K562 (cell line): ENCODE results near the gene TNIP2. TPM values are rescaled to one million over a fixed set of nuclear protein-coding genes. Genes with fewer than 3 reads are reported as not detected.

Source experiments
- ATAC-seq: fragments of 200-7000 bp; cut with Tn5 transposase; 3 replicates; pipeline ENCODE4 v1.9.1; 2020; ENCODE audit warnings: moderate library complexity
- BruUV-seq: library from RNA; stranded (reverse); fragments of 400-500 nt; replicated peaks from 2 replicates; lab custom pipeline; 2021; lab: Mats Ljungman, UMichigan
- CTCF ChIA-PET: fragments of 300-600 bp; formaldehyde crosslinking; extraction: SDS; loops from one replicate; lab custom pipeline; 2021; ENCODE audit warnings: low intra/inter-chr PET ratio; lab: Yijun Ruan, JAX
- POLR2A ChIA-PET: fragments of 300-600, 350-650 bp; sonication (Branson Sonifier 250); formaldehyde crosslinking; extraction: SDS; loops from one replicate; lab custom pipeline; 2021; ENCODE audit warnings: antibody characterized with exemption, inconsistent platforms; lab: Yijun Ruan, JAX
- DNase-seq, 4 experiments: peaks; one replicate each; pipeline versions ENCODE4 v3.0.0 to v3.0.0-alpha.2; 2011 to 2018; ENCODE audit warnings: low spot score in 3 of 4, mixed read lengths in 3 of 4; ENCODE audit errors: extremely low read depth in 1 of 4
- FAIRE-seq: peaks from 2 replicates; lab custom pipeline; 2011; peaks lifted over from hg19 to GRCh38; lab: Jason Lieb, UNC
- H2AFZ ChIP-seq: 2 replicates; pipeline ENCODE4 v1.6.0; 2011; ENCODE audit warnings: low read depth, low read length, control low read depth, inconsistent platforms
- H3K27ac ChIP-seq: fragments of 200-600 bp; 3 replicates; pipeline ENCODE4 v1.8.0; 2011; ENCODE audit warnings: low read depth, mild to moderate bottlenecking, control low read depth, inconsistent platforms, low read length, moderate library complexity, mixed read lengths; ENCODE audit errors: extremely low read depth
- H3K27me3 ChIP-seq, 2 experiments: fragments of 300-600 bp in 1 of 2; 2 replicates in 1 of 2; 3 replicates in 1 of 2; pipeline versions ENCODE4 v1.6.0 to v1.8.0; 2011; ENCODE audit warnings: inconsistent platforms in 2 of 2, low read length in 2 of 2, mild to moderate bottlenecking in 1 of 2, mixed read lengths in 1 of 2, moderate library complexity in 1 of 2; ENCODE audit not compliant: control insufficient read depth in 2 of 2, insufficient read depth in 2 of 2
- H3K36me3 ChIP-seq: fragments of 300-600 bp; 3 replicates; pipeline ENCODE4 v1.8.0; 2011; ENCODE audit warnings: mild to moderate bottlenecking, low read length, inconsistent platforms; ENCODE audit not compliant: control insufficient read depth, insufficient read depth
- H3K4me1 ChIP-seq, 2 experiments: fragments of 200-600 bp in 1 of 2; replicated peaks in 1 of 2; 2 replicates in 1 of 2; 3 replicates in 1 of 2; pipeline versions ENCODE4 v1.5.1 to v1.8.0; 2011; ENCODE audit warnings: inconsistent platforms in 2 of 2, low read length in 2 of 2, mild to moderate bottlenecking in 1 of 2, mixed read lengths in 1 of 2, moderate library complexity in 1 of 2; ENCODE audit not compliant: control insufficient read depth in 2 of 2, insufficient read depth in 2 of 2
- H3K4me2 ChIP-seq: 2 replicates; pipeline ENCODE4 v1.6.1; 2011; ENCODE audit warnings: low read length, control low read depth, inconsistent platforms, mixed read lengths; ENCODE audit not compliant: insufficient read depth
- H3K4me3 ChIP-seq: fragments of 200-600 bp; sonication (generic), shearing (Covaris generic); 2 replicates; pipeline ENCODE4 v1.5.1; 2016; ENCODE audit warnings: control low read depth, inconsistent platforms
- H3K79me2 ChIP-seq: fragments of 200-600 bp; 3 replicates; pipeline ENCODE4 v1.8.0; 2011; ENCODE audit warnings: low read length, inconsistent platforms; ENCODE audit not compliant: control insufficient read depth, insufficient read depth
- H3K9ac ChIP-seq, 2 experiments: 2 replicates each; pipeline versions ENCODE4 v1.6.0 to v1.6.1; 2011; ENCODE audit warnings: low read depth in 2 of 2, low read length in 2 of 2, control low read depth in 1 of 2, inconsistent platforms in 1 of 2, mild to moderate bottlenecking in 1 of 2, mixed read lengths in 1 of 2; ENCODE audit not compliant: insufficient read depth in 1 of 2
- H3K9me1 ChIP-seq: one replicate; pipeline ENCODE4 v1.6.0; 2011; ENCODE audit warnings: inconsistent platforms, mild to moderate bottlenecking, low read length, moderate library complexity; ENCODE audit not compliant: control insufficient read depth, insufficient read depth
- H3K9me3 ChIP-seq: replicated peaks from 2 replicates; pipeline ENCODE4 v1.5.1; 2011; ENCODE audit warnings: low read depth, low read length, inconsistent platforms; ENCODE audit not compliant: control insufficient read depth, insufficient read depth
- H4K20me1 ChIP-seq: replicated peaks from 2 replicates; pipeline ENCODE4 v1.6.1; 2011; ENCODE audit warnings: low read length, inconsistent platforms, mixed read lengths; ENCODE audit not compliant: control insufficient read depth, insufficient read depth
- CBFA2T2 ChIP-seq: fragments of 450-650 bp; conservative IDR thresholded peaks from 2 replicates; pipeline ENCODE4 v1.6.1; 2017; ENCODE audit warnings: mild to moderate bottlenecking
- EP400 ChIP-seq: fragments of 450-650 bp; IDR thresholded peaks from 2 replicates; pipeline ENCODE4 v1.6.1; 2017; ENCODE audit warnings: antibody characterized with exemption, mild to moderate bottlenecking, moderate library complexity
- ETV5 ChIP-seq: sonication (generic); formaldehyde crosslinking; IDR thresholded peaks from 2 replicates; pipeline ENCODE4 v1.4.0; 2020; ENCODE audit warnings: low read depth, mild to moderate bottlenecking, missing genetic modification reagents
- FOXK2 ChIP-seq, 2 experiments: fragments of 450-650 bp; IDR thresholded peaks in 1 of 2; conservative IDR thresholded peaks in 1 of 2; 2 replicates each; pipeline ENCODE4 v1.6.1; 2016; ENCODE audit warnings: low read depth in 2 of 2, mild to moderate bottlenecking in 1 of 2
- LARP7 ChIP-seq: fragments of 450-650 bp; IDR thresholded peaks from 2 replicates; pipeline ENCODE4 v1.6.1; 2016
- PHB ChIP-seq: fragments of 250-450 bp; sonication (Bioruptor Pico); IDR thresholded peaks from 2 replicates; pipeline ENCODE4 v1.5.0; 2021
- PHF20 ChIP-seq: fragments of 450-650 bp; IDR thresholded peaks from 2 replicates; pipeline ENCODE4 v1.6.1; 2018; ENCODE audit not compliant: partially characterized antibody
- PHF8 ChIP-seq: fragments of 200-600 bp; sonication (generic); IDR thresholded peaks from 2 replicates; pipeline ENCODE4 v1.6.1; 2012; ENCODE audit warnings: mixed run types, mild to moderate bottlenecking, inconsistent platforms, low read length, moderate library complexity, borderline replicate concordance
- PML ChIP-seq: IDR thresholded peaks from 2 replicates; pipeline ENCODE4 v1.6.1; 2012; ENCODE audit warnings: low read length, inconsistent platforms
- RBFOX2 ChIP-seq: fragments of 200-400 bp; formaldehyde crosslinking; IDR thresholded peaks from 2 replicates; pipeline ENCODE4 v1.6.1; 2017; ENCODE audit warnings: low read depth, mild to moderate bottlenecking, low read length, moderate library complexity
- TCFL5 ChIP-seq: fragments of 250-450 bp; sonication (Bioruptor Pico); conservative IDR thresholded peaks from 2 replicates; pipeline ENCODE4 v1.6.1; 2021; ENCODE audit warnings: mild to moderate bottlenecking, moderate library complexity, matching md5 sums
- YBX1 ChIP-seq: fragments of 450-650 bp; IDR thresholded peaks from 2 replicates; pipeline ENCODE4 v1.7.1; 2016; ENCODE audit warnings: mild to moderate bottlenecking
- ZFPM2 ChIP-seq: fragments of 250-450 bp; sonication (Bioruptor Pico); IDR thresholded peaks from 2 replicates; pipeline ENCODE4 v1.5.1; 2022; ENCODE audit warnings: mild to moderate bottlenecking
- ZNF395 ChIP-seq: fragments of 200-800 bp; sonication (Bioruptor generic); IDR thresholded peaks from 2 replicates; pipeline ENCODE4 v1.6.1; 2017; ENCODE audit warnings: missing genetic modification characterization, missing compliant biosample characterization
- ZNF436 ChIP-seq: fragments of 250-450, 450-650 bp; sonication (Bioruptor Pico); formaldehyde crosslinking; IDR thresholded peaks from 2 replicates; pipeline ENCODE4 v1.7.0; 2020; ENCODE audit warnings: mild to moderate bottlenecking
- WGBS: fragments of 100-300 bp; shearing (Covaris generic); methylation state at CpG from one replicate; pipeline ENCODE4 v1.1.6; 2016; ENCODE audit warnings: low coverage, mixed read lengths; ENCODE audit not compliant: insufficient coverage; ENCODE audit errors: missing lambda C conversion rate; 5-methylcytosine and 5-hydroxymethylcytosine counted together
- in situ Hi-C: fragments of 300-500 bp; cut with MboI; formaldehyde crosslinking; loops from 4 replicates; pipeline ENCODE4 v1.15.0; 2018; ENCODE audit warnings: inconsistent platforms, mixed read lengths
- intact Hi-C: fragments of 100-400 bp; cut with micrococcal nuclease; formaldehyde crosslinking; loops from 2 replicates; pipeline ENCODE4 v1.14.2; 2022
- polyA plus RNA-seq, 8 experiments: library from polyadenylated mRNA; depleted of rRNA in 4 of 8; stranded (reverse) in 5 of 8; unstranded in 3 of 8; fragments of >200 nt; fragmentation: Nextera tagmentation in 2 of 8; fragmentation: Illumina TruSeq in 1 of 8; extraction: Ambion mirVana in 2 of 8; extraction: Trizol in 1 of 8; gene quantifications; 2 replicates each; pipeline versions ENCODE4 v1.2.1 to v1.2.3, GENCODE V29; 2011 to 2014; ENCODE audit warnings: inconsistent platforms in 1 of 8, missing spikeins in 1 of 8
- total RNA-seq, 7 experiments: library from RNA; depleted of rRNA in 6 of 7; stranded (reverse); fragments of >200 nt in 6 of 7; fragmentation: Illumina TruSeq in 2 of 7; extraction: Trizol in 2 of 7; gene quantifications; 2 replicates each; pipeline versions ENCODE4 v1.2.1 to v1.2.3, GENCODE V29; 2011 to 2021; ENCODE audit warnings: low replicate concordance in 1 of 7

TNIP2 gene
- total and polyA plus RNA-seq, 9 of the 15 experiments (the other 6 are each of a cell fraction or from before 2014, with no cell fraction given), result 0.61 to 42.6 (median 19.5) TPM

GRCh38 chr4:2742081-2742822, 13.9 kb downstream of the TNIP2 start:
- Histone ChIP-seq H3K36me3 (peaks cover 58% of the 10 kb centered on the region; the same call in 2 of the 3 replicates), H3K9ac (peak overlapping the region in 1 of 2 experiments; percentile 13; a peak in 1 of 4 replicates)
- TF ChIP-seq PML (no peak), TCFL5 (CRISPR knock-in tag) (no peak), PHB (CRISPR knock-in tag) (no peak), YBX1 (no peak), LARP7 (no peak), PHF8 (no peak), CBFA2T2 (no peak), ZNF395 (CRISPR knock-in tag) (no peak), ZNF436 (CRISPR knock-in tag) (no peak), ZFPM2 (CRISPR knock-in tag) (no peak), RBFOX2 (no peak), PHF20 (no peak), ETV5 (CRISPR knock-in tag) (no peak), FOXK2 (conservative IDR thresholded peaks at IDR 0.05 in 1 of 2, IDR thresholded peaks at IDR 0.05 in 1 of 2; ENCODE audit: low read depth in 2 of 2) (no peak), EP400 (no peak)
- TF ChIP-seq, all 486 proteins: peak for 0
- H3K27ac ChIP-seq, result no peak overlapping the region
- no TSS peak for BruUV-seq
- no peaks in the 10 kb centered on the region for H3K9me3 ChIP-seq
- in situ Hi-C loops (no loop called here), intact Hi-C loops (no loop called here)
- ATAC-seq (no peak), DNase-seq (no peak), FAIRE-seq (no peak)
- ChIA-PET CTCF (no interaction called here), POLR2A (interaction anchor here (1.0 kb wide), 1 partner anchor 10 kb away, joined by 5 read pairs; no protein-coding TSS in a partner anchor)
- peaks cover 4 to 14% of the 10 kb centered on the region in 2 experiments; a peak in 4 of 5 replicates for H3K4me1 ChIP-seq
- no peak overlapping the region for H3K4me2 ChIP-seq
- 92% methylated on average over 16 of the region's 27 CpGs for WGBS
- no peak overlapping the region for H2AFZ ChIP-seq
- H3K79me2 ChIP-seq, result no peaks in the 10 kb centered on the region
- no peaks in the 10 kb centered on the region for H3K9me1 ChIP-seq
- no peak overlapping the region for H3K4me3 ChIP-seq
- H4K20me1 ChIP-seq, result no peaks in the 10 kb centered on the region; the same call in 1 of the 2 replicates
- H3K27me3 ChIP-seq, result no peaks in the 10 kb centered on the region
